Upper lobe of left lung (tissue), 6 donors: ENCODE measurements around the gene ZNF775. TPM values are rescaled to one million over a fixed set of nuclear protein-coding genes. Genes with fewer than 3 reads are reported as not detected.
A peak's percentile ranks its signal among the peaks of the same experiment; 100 is the strongest.

Experiments used
- ATAC-seq, 2 donors: fragments of 200-7000 bp; cut with Tn5 transposase; one replicate each; pipeline ENCODE4 v1.9.1; 2022; ENCODE audit warnings: mild to moderate bottlenecking in 2 of 2, moderate library complexity in 2 of 2; ENCODE audit not compliant: low FRiP score in 2 of 2
- DNase-seq, 2 donors: peaks; one replicate each; pipeline ENCODE4 v3.0.0-alpha.2; 2019 to 2020
- H3K27ac ChIP-seq, 4 donors: fragments of 200-600 bp; sonication (generic); one replicate each; pipeline ENCODE4 v1.5.1; 2016 to 2019
- H3K27me3 ChIP-seq, 4 donors: fragments of 200-600 bp; sonication (generic); one replicate each; pipeline ENCODE4 v1.5.1; 2017 to 2019
- H3K36me3 ChIP-seq, 4 donors: fragments of 200-600 bp; sonication (generic); one replicate each; pipeline ENCODE4 v1.5.1; 2016 to 2019
- H3K4me1 ChIP-seq, 4 donors: fragments of 200-600 bp; sonication (generic); one replicate each; pipeline ENCODE4 v1.5.1; 2018 to 2019
- H3K4me3 ChIP-seq, 4 donors: fragments of 200-600 bp; sonication (generic); one replicate each; pipeline ENCODE4 v1.5.1; 2017 to 2019; ENCODE audit warnings: mild to moderate bottlenecking in 2 of 4, moderate library complexity in 1 of 4
- H3K9me3 ChIP-seq, 4 donors: fragments of 200-600 bp; sonication (generic); one replicate each; pipeline ENCODE4 v1.5.1; 2018 to 2019
- EP300 ChIP-seq, 4 donors: sonication (generic); formaldehyde crosslinking; IDR thresholded peaks; one replicate each; pipeline ENCODE4 v1.5.1; 2017; ENCODE audit warnings: antibody characterized with exemption in 4 of 4, control low read depth in 2 of 4
- POLR2A ChIP-seq, 4 donors: fragments of 450-650 bp; IDR thresholded peaks; one replicate each; pipeline ENCODE4 v1.5.1; 2016 to 2017; ENCODE audit warnings: antibody characterized with exemption in 4 of 4, mild to moderate bottlenecking in 2 of 4
- POLR2AphosphoS5 ChIP-seq, 2 donors: sonication (generic); formaldehyde crosslinking; IDR thresholded peaks; one replicate each; pipeline ENCODE4 v1.5.1; 2017; ENCODE audit warnings: antibody characterized with exemption in 2 of 2
- WGBS, 2 donors: methylation state at CpG; one replicate each; pipeline ENCODE4 v1.1.5; 2017 to 2018; 5-methylcytosine and 5-hydroxymethylcytosine counted together
- total RNA-seq, 6 donors: library from RNA; depleted of rRNA in 4 of 6; stranded (reverse); fragments of >200 nt in 4 of 6; gene quantifications; one replicate each; pipeline versions ENCODE4 v1.1.0 to v1.2.1, GENCODE V29; 2016 to 2021
- TF ChIP-seq, protein P1 (sequence below), 6 experiments: fragments of 450-650 bp in 4 of 6; fragments of 200-600 bp in 2 of 6; sonication (generic) in 2 of 6; IDR thresholded peaks; one replicate each; pipeline ENCODE4 v1.5.1; 2016 to 2019; ENCODE audit warnings: antibody characterized with exemption in 6 of 6
- donor health status: DM: no; HTN: no; CAD: no; lungs with moderate emphysema.
- donor health status: DM: no; HTN: yes; CAD: no; lungs with severe emphysema.

Gene ZNF775
- total RNA-seq, 6 donors from 2014 or later, result 3.0 to 6.5 (median 5.5) TPM

DNA sequence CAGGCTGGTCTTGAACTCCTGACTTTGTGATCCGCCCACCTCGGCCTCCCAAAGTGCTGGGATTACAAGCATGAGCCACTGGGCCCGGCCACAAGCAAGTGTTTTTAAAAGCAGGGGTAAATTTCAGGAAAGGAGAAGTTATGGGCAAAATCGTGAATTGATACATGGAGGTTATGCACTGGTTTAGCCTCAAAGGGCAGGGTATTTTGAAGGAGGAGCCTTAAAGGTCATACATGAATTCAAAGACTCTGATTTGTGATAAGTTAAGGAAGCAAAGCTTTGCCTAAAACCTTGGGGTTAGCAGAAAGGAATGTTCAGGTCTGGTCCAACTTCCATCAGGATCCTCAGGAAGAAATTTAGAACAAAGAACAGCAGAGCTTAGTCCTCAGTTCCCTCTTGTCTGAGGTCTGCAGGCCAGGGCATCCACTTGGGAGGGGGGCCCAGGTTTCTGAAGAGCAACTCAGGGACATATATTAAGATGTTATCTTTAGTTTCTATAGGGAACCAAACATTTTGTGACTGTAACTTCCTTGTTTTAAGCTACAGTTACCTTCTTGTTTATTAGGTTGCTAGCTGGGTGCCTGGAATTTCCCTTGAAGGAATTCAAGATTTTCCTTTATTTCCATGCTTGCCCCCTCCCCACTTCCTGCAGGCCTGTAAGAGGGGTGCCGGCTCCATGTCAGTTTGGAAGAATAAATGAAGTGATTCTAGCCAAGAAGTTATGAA, 13.3 kb upstream of the ZNF775 start:
- H3K36me3 ChIP-seq, result peaks cover 0 to 5% (median under 1%) of the 10 kb centered on the region in 4 donors
- 75 to 90% methylated on average over 5 of the region's 5 CpGs for WGBS, 2 donors
- peak overlapping the region in 2 of 4 donors; percentile 4 to 16 for H3K27ac ChIP-seq
- ATAC-seq (no peak), DNase-seq (no peak)
- no peak for TF ChIP-seq POLR2A (IDR thresholded peaks at IDR 0.05)
- no peak for TF ChIP-seq EP300 (IDR thresholded peaks at IDR 0.05)
- TF ChIP-seq POLR2AphosphoS5 (IDR thresholded peaks at IDR 0.05), result no peak
- TF ChIP-seq, protein P1, sequence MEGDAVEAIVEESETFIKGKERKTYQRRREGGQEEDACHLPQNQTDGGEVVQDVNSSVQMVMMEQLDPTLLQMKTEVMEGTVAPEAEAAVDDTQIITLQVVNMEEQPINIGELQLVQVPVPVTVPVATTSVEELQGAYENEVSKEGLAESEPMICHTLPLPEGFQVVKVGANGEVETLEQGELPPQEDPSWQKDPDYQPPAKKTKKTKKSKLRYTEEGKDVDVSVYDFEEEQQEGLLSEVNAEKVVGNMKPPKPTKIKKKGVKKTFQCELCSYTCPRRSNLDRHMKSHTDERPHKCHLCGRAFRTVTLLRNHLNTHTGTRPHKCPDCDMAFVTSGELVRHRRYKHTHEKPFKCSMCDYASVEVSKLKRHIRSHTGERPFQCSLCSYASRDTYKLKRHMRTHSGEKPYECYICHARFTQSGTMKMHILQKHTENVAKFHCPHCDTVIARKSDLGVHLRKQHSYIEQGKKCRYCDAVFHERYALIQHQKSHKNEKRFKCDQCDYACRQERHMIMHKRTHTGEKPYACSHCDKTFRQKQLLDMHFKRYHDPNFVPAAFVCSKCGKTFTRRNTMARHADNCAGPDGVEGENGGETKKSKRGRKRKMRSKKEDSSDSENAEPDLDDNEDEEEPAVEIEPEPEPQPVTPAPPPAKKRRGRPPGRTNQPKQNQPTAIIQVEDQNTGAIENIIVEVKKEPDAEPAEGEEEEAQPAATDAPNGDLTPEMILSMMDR (IDR thresholded peaks at IDR 0.05), result no peak
- H3K4me3 ChIP-seq, result no peak overlapping the region
- peaks cover 17 to 25% (median 20%) of the 10 kb centered on the region in 4 donors for H3K4me1 ChIP-seq
- H3K27me3 ChIP-seq, result no peaks in the 10 kb centered on the region
- no peaks in the 10 kb centered on the region for H3K9me3 ChIP-seq

DNA sequence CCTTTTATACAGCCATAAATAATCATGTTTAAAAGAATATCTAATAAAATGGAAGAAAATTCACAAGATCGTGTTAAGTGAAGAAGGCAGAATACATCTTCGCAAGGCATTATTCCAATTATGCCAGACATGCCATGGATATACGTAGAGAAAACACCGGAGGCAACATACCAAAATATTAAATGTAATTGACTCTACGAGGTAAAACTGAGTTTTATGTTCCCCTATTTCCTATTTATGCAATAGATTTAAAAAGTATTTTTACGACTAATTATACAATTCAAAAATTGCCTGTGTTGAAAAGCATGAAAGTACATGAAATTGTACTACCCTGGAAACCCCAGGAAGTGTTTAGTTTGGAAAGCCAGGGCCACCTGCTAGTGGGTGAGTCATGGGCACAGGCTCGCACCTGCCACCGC, 11.4 kb upstream of the ZNF775 start:
- 39 to 47% methylated on average over 7 to 8 of the region's 8 CpGs for WGBS, 2 donors
- peak overlapping the region; percentile 81 to 96 (median 87) for H3K4me3 ChIP-seq
- TF ChIP-seq POLR2A (IDR thresholded peaks at IDR 0.05) (peak in 1 of 4 donors; percentile 13), EP300 (IDR thresholded peaks at IDR 0.05) (no peak)
- TF ChIP-seq, protein P1 (IDR thresholded peaks at IDR 0.05), result no peak
- DNase-seq (no peak), ATAC-seq (peak in 1 of 2 donors; percentile 62)
- peak overlapping the region; percentile 93 to 97 (median 94) for H3K27ac ChIP-seq
- H3K4me1 ChIP-seq, result peaks cover 17 to 36% (median 21%) of the 10 kb centered on the region in 4 donors
- H3K27me3 ChIP-seq, result no peaks in the 10 kb centered on the region
- no peaks in the 10 kb centered on the region for H3K9me3 ChIP-seq
- H3K36me3 ChIP-seq, result peaks cover 6 to 23% (median 18%) of the 10 kb centered on the region in 4 donors

DNA sequence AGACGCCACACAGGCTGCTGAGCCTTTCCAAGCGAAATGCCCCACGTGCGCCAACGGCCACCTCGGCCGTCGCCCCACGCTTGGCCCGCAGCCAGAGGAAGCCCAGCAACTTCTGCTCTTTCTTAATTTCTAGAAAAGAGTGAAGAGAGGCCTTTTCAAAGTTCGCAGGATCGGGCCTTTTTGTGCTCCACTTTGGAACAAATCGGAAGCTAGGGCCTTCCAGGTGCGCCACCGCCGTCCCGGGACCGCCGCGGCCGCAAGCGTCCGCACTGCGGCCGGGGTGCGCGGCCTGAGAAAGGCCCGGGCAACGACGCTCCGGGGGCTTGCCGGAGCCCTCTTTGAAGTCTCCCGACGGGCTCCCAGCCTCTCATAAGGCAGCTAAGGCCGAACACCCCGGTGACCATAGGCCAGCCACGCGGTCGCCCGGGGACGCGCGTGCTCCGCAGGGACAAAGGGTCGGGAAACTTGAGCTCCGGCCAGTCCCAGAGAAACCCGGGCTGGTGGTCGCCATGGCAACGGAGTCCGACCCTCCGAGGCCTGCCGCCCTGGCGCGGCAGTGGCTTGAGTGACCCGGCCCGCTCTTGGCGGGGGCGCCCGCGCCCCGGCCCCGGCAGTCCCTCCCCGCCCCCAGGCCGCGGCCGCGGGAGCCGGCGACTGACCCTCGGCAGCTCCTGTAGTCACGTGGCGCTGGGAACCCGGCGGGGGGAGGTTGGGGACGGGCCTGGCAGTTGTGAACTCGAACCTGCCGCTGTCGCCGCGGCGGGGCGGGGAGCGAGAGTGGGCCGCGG, 10.8 kb upstream of the ZNF775 start, which contains the start of gene REPIN1:
Gene REPIN1 (plus strand): TSS at position 727 of the 788 bp plus-strand sequence. CDS start 890 bp downstream, outside the sequence.
- 0 to 1% methylated on average over 15 to 40 of the region's 85 CpGs for WGBS, 2 donors
- TF ChIP-seq POLR2A (IDR thresholded peaks at IDR 0.05), result peak in 3 of 4 donors; percentile 4 to 84 (median 47)
- TF ChIP-seq, protein P1 (IDR thresholded peaks at IDR 0.05), result peak in 1 of 6 experiments; percentile 5
- peak; percentile 61 to 83 for TF ChIP-seq POLR2AphosphoS5 (IDR thresholded peaks at IDR 0.05)
- TF ChIP-seq EP300 (IDR thresholded peaks at IDR 0.05), result no peak
- peak; percentile 90 to 98 for DNase-seq
- Histone ChIP-seq H3K27me3 (no peaks in the 10 kb centered on the region), H3K27ac (peak within 1 kb of the TSS; percentile 93 to 97 (median 94)), H3K4me1 (peaks cover 18 to 38% (median 21%) of the 10 kb centered on the region in 4 donors), H3K4me3 (peak within 1 kb of the TSS; percentile 81 to 96 (median 87)), H3K9me3 (no peaks in the 10 kb centered on the region), H3K36me3 (peaks cover 6 to 29% (median 23%) of the 10 kb centered on the region in 4 donors)
- ATAC-seq, result peak; percentile 82 to 94

DNA sequence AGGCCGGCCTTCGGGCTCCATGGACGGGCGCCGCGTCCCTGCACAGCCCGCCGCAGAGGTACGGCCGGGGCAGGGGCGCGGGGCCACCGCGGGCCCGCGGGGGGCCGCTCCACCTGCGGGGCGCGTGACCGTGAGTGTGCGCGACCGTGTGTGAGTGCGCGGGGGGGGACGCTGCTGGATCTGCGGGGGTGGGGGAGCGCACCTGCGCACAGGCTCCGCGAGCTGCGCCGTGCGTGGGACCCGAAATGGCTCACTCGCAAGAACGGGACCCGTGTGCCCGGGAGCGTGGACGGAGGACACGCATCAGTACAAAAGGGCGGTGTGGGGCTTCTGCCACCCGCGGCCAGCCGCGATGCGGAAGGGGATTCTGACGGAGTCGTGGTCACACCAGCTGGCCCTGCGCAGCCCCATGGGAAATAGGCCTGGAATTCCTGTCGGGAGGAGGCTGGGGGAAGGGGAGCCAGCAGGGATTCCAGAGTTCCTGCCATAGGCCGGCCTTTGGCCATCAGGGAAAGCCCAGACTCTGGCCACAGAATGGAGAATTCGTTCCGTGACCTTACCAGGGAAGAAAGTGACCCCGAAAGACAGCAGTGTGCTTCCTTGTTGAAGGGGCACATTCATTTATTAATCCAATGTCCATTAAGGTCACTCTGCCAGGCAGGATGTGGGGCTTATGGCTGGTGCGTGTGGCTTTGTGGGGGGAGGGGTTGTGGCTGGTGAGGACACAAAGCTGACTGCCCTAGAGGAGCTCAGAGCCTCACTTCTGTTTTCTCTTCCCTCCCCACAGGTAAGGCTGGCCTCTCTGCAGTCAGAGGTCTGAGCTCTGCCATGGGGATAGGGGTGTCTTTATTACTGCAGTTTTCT, 10.0 kb upstream of the ZNF775 start:
- Histone ChIP-seq H3K4me3 (peak overlapping the region; percentile 81 to 96 (median 87)), H3K9me3 (no peaks in the 10 kb centered on the region), H3K27ac (peak overlapping the region; percentile 93 to 97 (median 94)), H3K36me3 (peaks cover 6 to 37% (median 29%) of the 10 kb centered on the region in 4 donors), H3K27me3 (no peaks in the 10 kb centered on the region), H3K4me1 (peaks cover 19 to 46% (median 22%) of the 10 kb centered on the region in 4 donors)
- DNase-seq (peak in 1 of 2 donors; percentile 69), ATAC-seq (peak; percentile 53 to 58)
- TF ChIP-seq POLR2A (IDR thresholded peaks at IDR 0.05), result no peak
- TF ChIP-seq, protein P1 (IDR thresholded peaks at IDR 0.05), result peak in 1 of 6 experiments; percentile 11
- WGBS, 2 donors, result 0 to 3% methylated on average over 10 to 47 of the region's 58 CpGs
